ENCODE measurements around the gene PXDN.

DNA sequence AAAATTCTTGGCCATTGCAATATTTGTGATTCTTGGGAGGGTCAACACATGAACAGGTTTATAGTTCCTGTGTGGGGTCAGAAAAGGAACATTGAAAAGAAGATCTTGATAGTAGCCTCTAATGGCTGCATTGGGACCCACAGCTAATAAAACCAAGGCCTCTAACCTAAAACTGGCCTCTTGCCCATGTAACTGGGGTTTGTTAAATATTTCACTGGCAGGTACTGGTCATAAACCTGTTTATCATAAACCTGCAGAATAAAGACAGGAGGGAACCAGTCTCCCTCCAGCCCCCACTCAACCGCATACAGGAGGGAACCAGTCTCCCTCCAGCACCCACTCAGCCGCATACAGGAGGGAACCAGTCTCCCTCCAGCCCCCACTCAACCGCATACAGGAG lies 125.3 kb downstream of the PXDN start:
- TF ChIP-seq ARNTL (CRISPR knock-in tag; IDR thresholded peaks at IDR 0.05; ENCODE audit: borderline replicate concordance, low read depth) (no peak), ZNF70 (CRISPR knock-in tag; IDR thresholded peaks at IDR 0.05) (no peak), ZFP3 (CRISPR knock-in tag; IDR thresholded peaks at IDR 0.05) (no peak), TCF4 (CRISPR knock-in tag; IDR thresholded peaks at IDR 0.05; ENCODE audit: borderline replicate concordance) (no peak), ISL1 (CRISPR knock-in tag; IDR thresholded peaks at IDR 0.05) (no peak), OSR1 (CRISPR knock-in tag; IDR thresholded peaks at IDR 0.05) (no peak), SNAI2 (CRISPR knock-in tag; IDR thresholded peaks at IDR 0.05) (no peak), ESRRG (CRISPR knock-in tag; IDR thresholded peaks at IDR 0.05) (no peak), RARB (CRISPR knock-in tag; IDR thresholded peaks at IDR 0.05) (no peak), PPARA (CRISPR knock-in tag; IDR thresholded peaks at IDR 0.05; ENCODE audit: borderline replicate concordance) (no peak)
- TF ChIP-seq, protein P1, sequence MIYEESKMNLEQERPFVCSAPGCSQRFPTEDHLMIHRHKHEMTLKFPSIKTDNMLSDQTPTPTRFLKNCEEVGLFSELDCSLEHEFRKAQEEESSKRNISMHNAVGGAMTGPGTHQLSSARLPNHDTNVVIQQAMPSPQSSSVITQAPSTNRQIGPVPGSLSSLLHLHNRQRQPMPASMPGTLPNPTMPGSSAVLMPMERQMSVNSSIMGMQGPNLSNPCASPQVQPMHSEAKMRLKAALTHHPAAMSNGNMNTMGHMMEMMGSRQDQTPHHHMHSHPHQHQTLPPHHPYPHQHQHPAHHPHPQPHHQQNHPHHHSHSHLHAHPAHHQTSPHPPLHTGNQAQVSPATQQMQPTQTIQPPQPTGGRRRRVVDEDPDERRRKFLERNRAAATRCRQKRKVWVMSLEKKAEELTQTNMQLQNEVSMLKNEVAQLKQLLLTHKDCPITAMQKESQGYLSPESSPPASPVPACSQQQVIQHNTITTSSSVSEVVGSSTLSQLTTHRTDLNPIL (CRISPR knock-in tag; IDR thresholded peaks at IDR 0.05; ENCODE audit: low read depth), result no peak
